GM18507 (cell line): Measurements from ENCODE around the gene IFNA7.
"Not testable (repeated sequence)": the region's sequence is repeated elsewhere in the genome, so short reads cannot be mapped to it uniquely, and the experiment has no call there.

Experiments
- DNase-seq: peaks from one replicate; pipeline ENCODE4 v3.0.0; 2011; ENCODE audit warnings: low read depth; ENCODE audit not compliant: insufficient read length; ENCODE audit errors: extremely low spot score
- FAIRE-seq: peaks from 2 replicates; lab custom pipeline; 2011; peaks lifted over from hg19 to GRCh38; lab: Jason Lieb, UNC

Gene IFNA7

DNA sequence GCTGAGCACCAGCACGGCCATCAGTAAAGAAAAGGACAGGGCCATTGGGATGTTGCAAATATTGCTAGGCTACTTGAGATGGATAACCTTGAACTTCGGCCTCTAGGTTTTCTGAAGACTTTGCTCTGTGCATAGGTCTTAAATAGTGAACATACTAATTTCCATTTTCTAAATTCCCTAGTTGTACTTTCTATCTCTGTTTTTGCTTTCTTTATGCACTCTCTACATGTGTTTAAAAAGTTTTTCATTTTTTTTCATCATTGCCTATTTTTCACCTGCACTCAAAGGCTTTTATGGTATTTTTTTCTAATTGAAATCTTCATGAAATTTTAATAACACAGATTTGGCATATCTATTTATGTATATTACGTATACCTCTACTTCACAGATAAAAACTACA lies 14.5 kb downstream of the IFNA7 start, which contains the start of gene IFNA4:
IFNA4 (minus strand) TSS at position 101 of the 400 bp plus-strand sequence; CDS start at position 45, 56 bp downstream.
- DNase-seq, FAIRE-seq: not testable (repeated sequence)

DNA sequence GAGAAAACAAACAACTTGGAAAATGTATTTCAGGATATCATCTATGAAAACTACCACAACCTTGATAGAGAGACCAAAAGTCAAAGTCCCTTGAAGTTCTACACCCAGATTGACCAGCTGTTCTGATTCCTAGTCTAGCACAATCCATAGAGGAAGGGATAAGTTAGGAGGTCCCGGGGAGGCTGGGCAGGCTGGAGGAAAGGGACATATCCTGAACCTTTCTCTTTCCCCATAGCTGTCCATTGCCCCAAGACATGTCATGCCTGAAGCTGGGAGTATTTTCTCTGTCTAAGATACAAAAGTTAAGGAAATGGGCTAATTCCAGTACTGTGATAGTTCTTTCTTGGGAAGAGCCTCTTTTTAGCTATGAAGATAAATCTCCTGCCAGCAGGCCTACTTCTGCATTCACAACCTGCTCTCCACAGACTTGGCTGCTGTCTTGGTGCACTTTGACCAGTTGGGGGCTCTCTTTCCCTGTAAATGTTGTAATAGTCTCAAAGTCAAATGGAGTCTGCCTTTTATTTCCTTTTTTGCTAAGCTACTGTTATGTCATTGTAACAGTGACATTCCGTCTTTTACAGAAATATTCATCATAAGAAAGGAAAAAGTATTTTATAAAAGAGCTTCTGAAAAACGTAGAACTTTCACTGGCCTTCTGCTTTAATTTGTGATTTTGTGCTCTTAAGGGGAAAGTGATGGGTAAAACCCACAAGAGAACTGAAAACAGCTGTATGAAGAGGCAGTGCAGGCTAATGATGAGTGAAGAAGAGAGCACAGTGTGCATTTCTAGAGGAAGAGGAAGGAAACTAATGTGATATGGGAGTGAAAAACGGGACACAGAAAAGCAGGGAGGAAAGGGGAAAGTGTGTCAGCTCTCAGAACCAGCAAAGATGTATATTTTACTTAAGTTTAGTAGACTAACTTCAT lies 18.9 kb downstream of the IFNA7 start:
- DNase-seq, result not testable (repeated sequence)
- FAIRE-seq, result peak; percentile 73

DNA sequence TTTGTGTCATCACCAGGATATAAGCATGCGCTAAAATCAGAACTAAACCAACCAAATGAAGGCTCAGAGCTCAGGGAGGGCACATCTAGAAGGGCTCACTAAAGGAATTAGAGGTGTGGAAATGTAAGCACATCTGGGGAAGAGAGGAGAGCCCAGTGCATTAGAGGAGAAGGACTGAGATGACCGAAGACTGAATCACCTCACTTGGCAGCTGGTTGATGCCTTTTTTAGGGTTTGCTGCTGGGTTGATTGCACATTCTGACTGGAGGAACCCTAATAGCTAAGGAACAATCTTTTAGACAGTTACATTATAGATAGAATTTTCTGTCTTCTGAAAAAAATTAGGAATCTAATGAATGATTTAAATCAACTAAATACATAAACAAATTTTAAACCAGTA lies 27.3 kb downstream of the IFNA7 start:
- no peak for DNase-seq
- no peak for FAIRE-seq

DNA sequence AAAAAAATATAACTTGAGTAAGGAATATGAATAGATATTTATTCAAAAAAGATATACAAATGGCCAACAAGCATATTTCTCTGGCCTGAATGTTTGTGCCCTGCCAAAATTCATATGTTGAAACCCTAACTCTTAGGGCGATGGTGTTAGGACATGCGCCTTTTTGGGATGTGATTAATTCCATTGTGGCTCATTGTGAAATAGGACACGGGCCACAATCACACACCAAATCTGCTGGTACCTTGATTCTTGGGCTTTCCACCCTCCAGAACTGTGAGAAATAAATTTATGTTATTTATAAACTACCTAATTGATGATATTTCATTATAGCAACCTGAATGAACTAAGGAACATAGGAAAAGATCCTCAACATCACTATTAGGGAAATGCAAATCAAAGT lies 29.8 kb downstream of the IFNA7 start:
- DNase-seq (no peak), FAIRE-seq (no peak)

DNA sequence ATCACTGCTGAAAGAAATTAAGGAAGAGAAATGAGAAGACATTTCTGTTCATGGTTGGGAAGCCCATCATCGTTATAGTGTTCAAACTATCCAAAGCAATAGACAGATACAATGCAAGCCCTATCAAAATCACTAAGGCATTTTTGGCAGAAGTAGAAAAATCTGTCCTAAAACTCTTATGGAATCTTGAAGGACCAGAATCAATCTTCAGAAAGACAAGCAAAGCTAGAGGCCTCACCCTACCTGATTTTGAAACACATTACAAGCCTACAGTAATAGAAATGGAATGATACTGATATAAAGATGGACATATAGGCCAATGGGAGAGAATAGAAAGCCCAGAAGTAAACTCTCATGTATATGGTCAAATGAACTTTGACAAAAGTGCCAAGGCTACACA lies 30.7 kb downstream of the IFNA7 start:
- FAIRE-seq, result no peak
- no peak for DNase-seq

DNA sequence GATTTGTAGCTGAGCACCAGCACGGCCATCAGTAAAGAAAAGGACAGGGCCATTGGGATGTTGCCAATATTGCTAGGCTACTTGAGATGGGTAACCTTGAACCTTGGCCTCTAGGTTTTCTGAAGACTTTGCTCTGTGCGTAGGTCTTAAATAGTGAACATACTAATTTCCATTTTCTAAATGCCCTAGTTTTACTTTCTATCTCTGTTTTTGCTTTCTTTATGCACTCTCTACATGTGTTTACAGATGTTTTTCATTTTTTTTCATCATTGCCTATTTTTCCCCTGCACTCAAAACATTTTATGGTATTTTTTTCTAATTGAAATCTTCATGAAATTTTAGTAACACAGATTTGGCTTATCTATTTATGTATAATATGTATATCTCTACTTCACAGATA lies 35.4 kb downstream of the IFNA7 start, which contains the start of gene IFNA21:
IFNA21 (minus strand) TSS at position 101 of the 400 bp plus-strand sequence; CDS start at position 53, 48 bp downstream.
- DNase-seq, FAIRE-seq: not testable (repeated sequence)

DNA sequence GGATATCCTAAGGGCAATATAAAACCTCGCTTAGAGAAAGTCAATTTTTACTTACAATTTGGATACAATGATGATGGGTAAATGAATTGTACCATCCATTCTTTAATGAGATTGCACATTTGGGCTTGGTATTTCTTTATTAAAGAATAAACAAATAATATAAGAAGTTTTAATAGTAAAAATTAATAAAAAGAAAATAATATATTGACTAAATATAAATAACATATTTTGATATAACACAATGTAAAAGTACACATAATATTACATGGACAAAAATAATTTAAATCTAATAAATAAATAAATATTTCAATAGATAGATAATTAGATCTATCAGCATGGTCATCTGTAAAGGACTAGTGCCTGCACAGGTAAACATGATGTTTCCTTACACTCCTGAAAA lies 36.5 kb downstream of the IFNA7 start:
- FAIRE-seq (no peak), DNase-seq (no peak)

DNA sequence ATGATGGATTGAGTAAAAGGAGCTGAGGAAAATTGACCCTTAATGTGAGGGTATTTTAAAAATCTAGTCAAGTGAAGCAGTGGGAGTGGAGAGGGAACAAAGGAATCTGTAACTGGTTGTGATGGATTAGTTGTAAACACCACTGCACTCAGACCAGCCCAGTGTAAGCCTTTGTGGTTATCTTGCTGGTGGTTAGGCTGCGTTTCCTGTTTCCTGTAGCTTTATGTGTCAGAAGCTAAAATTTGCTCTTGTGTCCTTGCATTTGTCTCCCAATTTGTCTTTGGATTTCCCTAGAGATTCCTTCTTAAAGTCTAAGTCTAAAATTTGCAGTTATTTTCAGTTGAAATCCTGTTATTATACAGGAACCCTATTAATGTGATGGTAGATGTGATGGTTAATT lies 41.8 kb downstream of the IFNA7 start:
- peak; percentile 89 for FAIRE-seq
- no peak for DNase-seq

DNA sequence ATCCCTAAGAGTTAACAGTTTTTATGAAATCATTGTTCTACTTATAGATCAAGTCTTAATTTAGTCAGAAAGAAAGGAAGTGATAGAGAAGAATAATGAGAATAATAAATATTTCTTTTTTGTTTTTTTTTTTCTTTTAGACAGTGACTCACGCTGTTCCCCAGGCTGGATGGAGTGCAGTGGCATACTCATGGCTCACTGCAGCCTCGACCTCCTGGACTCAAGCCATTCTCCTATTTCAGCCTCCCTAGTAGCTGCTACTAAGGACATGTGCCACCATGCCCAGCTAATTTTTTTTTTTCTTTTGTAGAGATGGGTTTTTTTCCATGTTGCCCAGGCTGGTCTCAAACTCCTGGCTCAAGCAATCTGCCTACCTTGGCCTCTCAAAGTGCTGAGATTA lies 46.5 kb downstream of the IFNA7 start:
- DNase-seq (no peak), FAIRE-seq (no peak)

DNA sequence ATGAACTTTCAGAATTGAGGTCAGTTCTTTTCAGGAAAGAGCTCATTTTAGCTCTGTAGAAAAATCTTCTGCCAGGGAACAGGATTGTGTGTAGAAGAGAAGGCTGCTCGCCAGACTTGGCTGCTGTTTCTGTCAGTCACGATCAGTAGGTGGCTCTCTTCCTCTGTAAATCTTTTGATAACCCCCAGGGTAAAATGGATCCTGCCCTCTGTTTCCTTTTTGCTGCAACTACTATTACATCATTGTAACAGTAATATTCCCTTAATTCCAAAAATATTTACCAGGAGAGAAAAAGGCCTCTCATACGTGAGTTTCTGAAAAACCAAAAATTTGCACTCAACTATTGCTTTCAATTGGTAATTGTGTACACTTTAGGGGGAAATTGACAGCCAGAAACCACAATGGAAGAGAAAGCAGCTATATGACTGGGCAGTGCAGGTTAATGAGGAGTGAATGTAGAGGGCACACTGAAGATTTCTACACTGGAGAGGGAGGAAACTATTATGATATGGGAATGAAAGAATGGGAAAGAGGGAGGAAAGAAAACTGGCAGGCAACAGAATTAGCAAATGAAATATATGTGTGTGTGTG lies 47.9 kb downstream of the IFNA7 start:
- FAIRE-seq (peak; percentile 80), DNase-seq (no peak)

DNA sequence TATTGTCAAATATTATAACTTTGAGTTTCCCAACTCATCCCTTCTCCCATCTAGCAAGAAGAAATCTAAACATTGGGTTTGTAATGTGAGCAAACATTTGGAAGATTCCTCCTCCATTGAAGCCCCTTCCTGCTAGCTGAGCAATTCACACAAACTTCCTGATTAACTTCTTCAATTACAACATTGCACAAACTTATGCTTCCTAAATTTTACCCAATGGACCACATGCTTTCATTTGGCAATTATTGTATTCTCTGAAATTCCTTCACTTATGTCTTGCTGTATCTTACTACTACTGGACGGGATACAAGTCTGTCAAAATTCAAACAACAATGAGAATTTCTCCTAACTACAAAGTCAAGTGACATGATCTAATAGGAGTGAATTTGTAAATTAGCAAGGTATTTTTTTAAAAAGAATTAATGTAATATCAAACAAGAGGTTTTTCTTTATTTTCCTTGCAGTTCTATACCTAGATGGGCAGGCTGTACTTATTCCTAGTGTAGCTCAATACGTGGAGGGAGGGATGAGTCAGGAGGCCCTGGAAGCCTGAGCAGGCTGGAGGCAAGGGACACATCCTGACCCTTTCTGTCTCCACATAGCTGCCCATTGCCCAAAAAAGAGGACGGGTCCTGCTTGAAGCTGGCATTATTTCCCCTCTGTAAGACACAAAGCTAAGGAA lies 48.5 kb downstream of the IFNA7 start:
- DNase-seq (no peak), FAIRE-seq (no peak)
